K562 (cell line): ENCODE data around the gene AJUBA. TPM values are rescaled to one million over a fixed set of nuclear protein-coding genes. Genes with fewer than 3 reads are reported as not detected.

Source experiments
- E2F4 ChIP-seq: sonication (generic); formaldehyde crosslinking; IDR thresholded peaks from 2 replicates; pipeline ENCODE4 v1.8.0; 2022; ENCODE audit warnings: mild to moderate bottlenecking, low read depth, missing genetic modification reagents
- ERF ChIP-seq: fragments of 450-650 bp; formaldehyde crosslinking; IDR thresholded peaks from 2 replicates; pipeline ENCODE4 v1.4.0; 2020; ENCODE audit warnings: mild to moderate bottlenecking, mixed read lengths
- MGA ChIP-seq: fragments of 450-650 bp; IDR thresholded peaks from 2 replicates; pipeline ENCODE4 v1.6.1; 2016; ENCODE audit warnings: mild to moderate bottlenecking, moderate library complexity
- polyA plus RNA-seq, 8 experiments: library from polyadenylated mRNA; depleted of rRNA in 4 of 8; stranded (reverse) in 5 of 8; unstranded in 3 of 8; fragments of >200 nt; fragmentation: Nextera tagmentation in 2 of 8; fragmentation: Illumina TruSeq in 1 of 8; extraction: Ambion mirVana in 2 of 8; extraction: Trizol in 1 of 8; gene quantifications; 2 replicates each; pipeline versions ENCODE4 v1.2.1 to v1.2.3, GENCODE V29; 2011 to 2014; ENCODE audit warnings: inconsistent platforms in 1 of 8, missing spikeins in 1 of 8
- total RNA-seq, 7 experiments: library from RNA; depleted of rRNA in 6 of 7; stranded (reverse); fragments of >200 nt in 6 of 7; fragmentation: Illumina TruSeq in 2 of 7; extraction: Trizol in 2 of 7; gene quantifications; 2 replicates each; pipeline versions ENCODE4 v1.2.1 to v1.2.3, GENCODE V29; 2011 to 2021; ENCODE audit warnings: low replicate concordance in 1 of 7

Gene AJUBA
- total and polyA plus RNA-seq, 9 of the 15 experiments (the other 6 are each of a cell fraction or from before 2014, with no cell fraction given): 0.73 to 4.7 (median 2.8) TPM

DNA sequence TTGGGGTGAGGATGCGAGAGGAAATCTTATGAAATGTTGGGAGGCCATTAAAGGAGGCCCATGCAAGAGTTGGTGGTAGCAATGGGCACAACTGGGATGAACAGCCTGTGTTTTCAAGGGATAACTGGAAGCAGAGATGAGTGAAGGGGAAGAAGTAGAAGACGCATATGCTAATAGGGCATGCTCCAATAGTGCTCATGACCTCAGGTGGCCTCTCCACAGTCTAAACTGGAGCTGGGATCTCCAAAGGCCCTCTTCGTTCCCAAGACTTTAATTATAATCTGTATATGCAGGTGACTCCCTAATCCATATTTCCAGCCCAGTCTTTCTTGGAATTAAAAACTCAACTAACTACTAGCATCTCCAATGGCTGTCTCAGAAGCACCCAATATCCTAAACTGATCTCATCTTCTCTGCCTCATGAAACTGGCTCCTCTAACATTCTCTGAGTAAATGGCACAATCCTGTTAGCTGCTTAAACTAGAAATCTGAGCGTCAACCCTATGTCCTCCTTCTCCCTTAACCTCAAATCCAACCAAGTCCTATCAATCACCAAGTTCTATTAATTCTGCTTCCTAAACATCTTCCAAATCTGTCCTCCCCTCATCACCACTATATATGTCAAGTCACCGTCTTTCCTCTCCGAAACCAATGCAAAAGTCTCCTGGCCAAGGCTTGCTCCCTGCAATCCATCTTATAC, 2.8 kb upstream of the AJUBA start (continued):
- TF ChIP-seq MGA: no peak
- no peak for TF ChIP-seq E2F4 (CRISPR knock-in tag)
- no peak for TF ChIP-seq ERF (CRISPR knock-in tag)
